ENCODE results near the gene KRTDAP.
"Not testable (repeated sequence)": the region's sequence is repeated elsewhere in the genome, so short reads cannot be mapped to it uniquely, and the experiment has no call there.

The KRTDAP gene

DNA sequence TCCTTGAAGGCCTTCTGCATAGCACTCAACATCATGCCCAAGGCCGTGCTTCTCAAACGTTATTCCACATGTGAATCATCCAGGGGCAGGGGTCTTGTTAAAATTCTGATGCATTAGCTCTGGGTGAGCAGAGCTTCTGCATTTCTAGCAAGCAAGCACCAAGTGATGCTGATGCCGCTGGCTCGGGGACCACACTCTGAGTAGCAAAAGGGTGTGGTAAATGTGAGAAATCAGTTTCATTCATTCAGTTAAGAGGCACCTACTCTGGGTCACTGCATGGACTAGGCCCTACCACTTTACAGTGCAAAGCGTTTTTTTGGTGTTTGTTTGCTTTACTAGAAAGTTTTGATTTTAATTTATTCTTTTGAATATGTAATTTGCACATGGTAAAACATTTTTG, 7.2 kb downstream of the KRTDAP start:
- DNase-seq = no peak

DNA sequence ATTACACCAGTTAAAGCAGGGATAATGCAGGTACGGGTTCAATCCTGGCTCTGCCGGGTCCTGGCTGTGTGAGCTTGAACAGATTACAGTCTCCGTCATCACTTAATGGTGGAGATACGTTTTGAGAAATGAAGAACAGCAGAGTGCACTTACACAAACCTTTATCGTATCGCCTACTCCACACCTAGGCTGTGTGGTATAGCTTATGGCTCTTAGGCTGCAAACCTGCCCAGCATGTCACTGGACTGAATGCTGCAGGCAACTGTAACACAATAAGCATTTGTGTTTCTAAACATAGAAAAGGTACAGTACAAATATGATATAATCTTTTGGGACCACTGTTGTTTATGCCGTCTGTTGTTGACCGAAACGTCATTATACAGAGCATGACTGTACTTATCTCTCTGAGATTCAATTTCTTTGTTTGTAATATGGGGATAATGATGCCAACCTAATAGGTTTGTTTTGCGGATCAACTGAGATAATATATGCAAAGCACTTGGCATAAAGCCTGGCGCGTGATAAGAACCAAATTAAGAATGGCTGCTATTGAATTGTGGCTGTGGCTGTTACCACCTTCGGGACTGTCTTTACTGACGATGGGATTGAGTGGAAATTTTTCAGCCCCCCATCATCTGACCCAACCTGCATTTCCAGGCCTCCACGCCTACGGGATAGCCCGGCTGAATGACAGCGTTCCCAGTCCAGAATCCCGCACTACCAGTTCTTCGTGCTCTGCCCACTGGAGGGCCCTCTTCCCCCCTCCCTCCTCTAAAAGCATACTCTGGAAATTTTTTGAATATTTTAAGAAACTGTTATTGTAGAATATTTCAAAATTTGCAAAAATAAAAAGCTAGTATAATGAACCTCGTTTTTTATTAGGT, 11.2 kb downstream of the KRTDAP start:
- DNase-seq = no peak

DNA sequence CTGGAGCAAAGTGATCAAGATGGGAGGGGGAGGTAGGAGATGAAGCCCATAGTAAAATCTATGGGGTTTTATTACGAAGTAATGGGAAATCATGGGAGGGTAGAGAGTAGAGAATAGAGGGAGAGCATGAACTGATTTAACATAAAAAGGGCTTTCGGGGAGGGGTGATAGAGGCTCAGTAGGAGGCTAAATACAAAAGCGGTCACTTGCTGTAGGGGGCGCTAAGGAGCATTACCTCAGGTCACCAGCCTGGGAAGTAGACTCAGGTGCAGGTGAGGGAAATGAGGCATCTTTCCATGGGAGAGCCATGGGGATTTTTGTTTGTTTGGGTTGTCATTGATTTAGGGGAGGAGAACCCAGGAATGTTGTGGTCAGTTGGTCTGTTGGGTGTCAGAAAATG, 14.1 kb downstream of the KRTDAP start:
- DNase-seq = no peak

DNA sequence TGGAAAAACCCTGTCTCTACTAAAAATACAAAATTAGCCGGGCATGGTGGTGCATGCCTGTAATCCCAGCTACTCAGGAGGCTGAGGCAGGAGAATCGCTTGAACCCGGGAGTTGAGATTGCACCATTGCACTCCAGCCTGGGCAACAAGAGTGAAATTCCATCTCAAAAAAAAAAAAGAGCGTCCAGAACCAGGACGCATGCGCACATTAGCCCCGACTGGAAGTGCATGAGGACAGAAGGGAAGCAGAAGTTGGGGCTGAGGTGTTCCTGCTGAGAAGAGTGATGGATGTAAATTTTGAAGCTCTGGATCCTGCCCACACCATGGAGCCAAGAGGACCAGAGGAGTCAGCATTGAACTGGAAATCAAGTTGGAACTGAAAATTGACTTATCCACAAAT, 15.7 kb downstream of the KRTDAP start:
- not testable (repeated sequence) for DNase-seq

DNA sequence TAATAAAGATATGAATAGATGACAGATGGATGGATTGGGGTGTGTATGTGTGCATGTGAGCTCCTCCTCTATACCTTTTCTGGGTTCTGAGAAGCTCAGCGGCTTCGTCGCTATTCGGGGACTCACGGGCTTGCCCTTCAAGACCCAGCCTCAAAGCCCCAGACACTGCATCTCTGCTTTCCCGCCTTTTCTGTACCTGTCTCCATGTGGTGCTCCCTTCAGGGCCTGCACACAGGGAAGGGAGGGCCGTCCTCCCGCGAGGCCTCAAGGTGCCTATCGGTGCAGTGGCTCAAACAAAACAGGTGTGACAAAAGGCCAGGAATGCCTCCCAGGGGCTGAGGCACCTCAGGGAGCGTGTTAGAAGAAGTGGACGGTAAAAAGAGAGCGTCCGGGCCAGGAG, 16.2 kb downstream of the KRTDAP start:
- DNase-seq = no peak

DNA sequence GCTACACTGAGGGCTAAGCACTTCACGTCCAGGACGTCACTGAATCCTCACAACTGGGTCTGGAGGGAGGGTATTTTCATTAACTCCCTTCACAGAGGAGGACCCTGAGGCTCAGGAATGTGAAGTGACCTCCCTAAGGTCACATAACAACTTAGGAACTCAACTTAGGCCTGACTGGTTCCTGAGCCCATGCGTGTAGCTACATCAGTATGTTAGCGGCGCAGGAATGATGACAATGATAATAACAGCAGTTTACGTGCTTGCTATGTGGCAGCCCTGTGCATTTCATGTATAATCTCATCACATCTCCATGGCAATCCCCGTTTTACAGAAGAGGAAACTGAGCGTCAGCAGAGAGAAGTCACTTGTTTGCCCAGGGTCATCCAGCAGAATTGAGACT, 18.3 kb downstream of the KRTDAP start:
- DNase-seq = no peak

DNA sequence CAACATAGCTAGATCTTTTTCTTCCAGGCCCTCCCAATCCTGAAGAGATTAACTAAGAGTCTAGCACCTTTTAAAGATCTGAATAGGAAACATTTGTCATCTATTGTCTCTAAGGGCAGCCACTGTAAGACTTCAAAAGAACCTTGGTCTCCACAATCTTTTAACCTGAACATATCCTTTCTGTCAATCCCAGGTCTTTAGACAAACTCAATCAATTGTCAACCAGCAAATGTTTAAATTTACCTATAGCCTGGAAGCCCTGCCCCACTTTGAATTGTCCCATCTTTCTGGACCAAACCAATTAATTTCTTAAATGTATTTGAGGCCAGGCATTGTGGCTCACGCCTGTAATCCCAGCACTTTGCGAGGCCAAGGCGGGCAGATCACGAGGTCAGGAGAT, 19.2 kb downstream of the KRTDAP start:
- DNase-seq = not testable (repeated sequence)

DNA sequence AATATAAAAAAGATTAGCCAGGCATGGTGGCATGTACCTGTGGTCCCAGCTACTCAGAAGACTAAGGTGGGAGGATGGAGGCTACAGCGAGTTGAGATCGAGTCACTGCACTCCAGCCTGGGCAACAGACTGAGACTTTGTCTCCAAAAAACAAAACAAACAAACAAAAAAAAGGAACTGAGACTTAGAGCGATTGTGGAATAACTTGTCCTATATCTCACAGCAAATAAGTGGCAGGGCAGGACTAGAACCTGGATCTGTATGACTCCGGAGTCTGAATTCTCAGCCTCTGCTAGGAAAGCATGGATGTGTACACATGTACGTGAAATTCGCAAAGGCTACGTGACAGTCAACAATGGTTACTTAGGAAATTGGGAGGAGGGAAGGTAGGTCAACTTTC, 20.1 kb downstream of the KRTDAP start:
- no peak for DNase-seq

DNA sequence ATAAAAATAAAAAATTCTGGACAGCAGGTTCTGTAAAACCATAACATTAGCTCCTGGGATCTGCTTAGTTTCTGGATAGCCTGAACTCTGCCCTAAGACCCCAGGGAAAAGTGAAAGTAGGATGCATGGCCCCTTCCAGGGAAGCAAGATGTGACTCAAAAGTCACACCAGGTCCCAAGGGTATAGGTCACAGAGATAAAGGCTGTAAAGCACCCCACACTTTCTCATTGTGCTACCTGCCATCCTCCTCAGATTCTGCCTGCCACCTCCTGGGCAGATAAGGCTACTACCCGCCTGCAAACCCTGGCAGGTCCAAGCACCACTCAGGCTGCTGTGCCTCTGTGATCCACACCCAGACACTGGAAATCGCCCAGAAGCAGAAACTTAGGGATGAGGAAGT, 21.6 kb downstream of the KRTDAP start:
- DNase-seq = peak; percentile 67

DNA sequence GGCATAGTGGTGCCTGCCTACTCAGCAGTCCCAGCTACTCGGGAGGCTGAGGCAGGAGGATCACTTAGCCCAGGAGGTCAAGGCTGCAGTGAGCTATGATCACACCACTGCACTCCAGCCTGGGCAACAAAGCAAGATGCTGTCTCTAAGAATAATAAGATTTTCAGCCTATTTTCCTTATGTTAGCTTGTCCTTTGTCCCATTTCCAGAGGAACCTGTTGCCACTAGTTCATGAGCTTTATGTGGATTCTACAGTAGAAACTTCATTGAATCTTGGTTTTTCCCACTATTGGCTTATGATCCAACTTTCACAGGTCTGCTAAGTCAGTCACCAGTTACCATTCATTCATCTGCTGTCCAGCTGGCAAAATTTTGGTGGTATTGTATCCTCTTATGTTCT, 24.0 kb downstream of the KRTDAP start:
- no peak for DNase-seq

DNA sequence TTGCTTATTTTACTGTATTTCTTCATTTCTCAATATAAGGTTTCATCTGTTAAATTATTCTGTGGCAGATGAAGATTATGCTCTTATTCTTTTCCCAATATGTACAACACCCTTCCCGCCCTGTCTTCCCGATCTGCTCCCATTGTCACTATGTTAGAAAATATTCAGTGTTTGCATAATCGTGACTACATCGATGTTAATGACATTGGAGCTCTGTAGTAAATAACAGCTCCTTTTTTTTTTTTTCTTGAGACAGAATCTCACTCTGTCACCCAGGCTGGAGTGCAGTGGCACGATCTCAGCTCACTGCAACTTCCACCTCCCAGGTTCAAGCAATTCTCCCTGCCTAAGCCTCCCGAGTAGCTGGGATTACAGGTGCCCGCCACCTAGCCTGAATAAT, 27.3 kb downstream of the KRTDAP start:
- DNase-seq = not testable (repeated sequence)

DNA sequence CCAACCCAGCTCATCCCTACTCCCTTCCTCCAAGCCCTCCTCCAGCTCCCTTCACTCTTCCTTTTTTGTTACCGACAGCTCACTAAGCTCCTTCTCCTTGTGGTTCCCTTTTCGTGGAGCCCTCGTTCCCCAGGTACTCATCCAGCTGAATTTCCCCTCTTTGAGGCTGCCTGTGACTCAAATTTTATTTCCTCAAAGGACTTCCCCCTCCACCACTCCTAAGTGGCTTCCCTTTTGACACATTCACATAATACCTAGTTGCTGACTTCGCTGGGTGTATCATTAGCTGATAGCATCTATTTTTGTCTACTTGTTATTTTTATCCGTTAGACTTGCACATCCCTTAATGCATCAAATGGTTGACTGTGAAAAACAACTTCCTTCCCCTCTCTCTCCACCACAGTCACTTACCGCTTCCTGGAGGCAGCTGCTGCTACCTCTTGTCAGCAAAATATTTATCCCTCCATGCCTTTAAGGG, 27.7 kb downstream of the KRTDAP start:
- DNase-seq = no peak

DNA sequence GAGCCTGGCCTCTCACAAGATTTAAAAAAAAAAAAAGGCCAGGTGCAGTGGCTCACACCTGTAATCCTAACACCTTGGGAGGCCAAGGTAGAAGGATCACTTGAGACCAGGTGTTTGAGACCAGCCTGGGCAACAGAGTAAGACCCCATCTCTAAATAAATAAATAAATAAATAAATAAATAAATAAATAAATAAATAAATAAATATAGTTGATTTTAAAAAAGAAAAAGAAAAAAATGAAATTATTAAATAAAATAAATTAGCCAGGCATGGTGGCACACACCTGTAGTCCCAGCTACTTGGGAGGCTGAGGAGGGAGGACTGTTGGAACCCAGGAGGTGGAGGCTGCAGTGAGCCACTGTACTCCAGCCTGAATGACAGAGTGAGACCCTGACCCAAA, 28.5 kb downstream of the KRTDAP start:
- DNase-seq = not testable (repeated sequence)

DNA sequence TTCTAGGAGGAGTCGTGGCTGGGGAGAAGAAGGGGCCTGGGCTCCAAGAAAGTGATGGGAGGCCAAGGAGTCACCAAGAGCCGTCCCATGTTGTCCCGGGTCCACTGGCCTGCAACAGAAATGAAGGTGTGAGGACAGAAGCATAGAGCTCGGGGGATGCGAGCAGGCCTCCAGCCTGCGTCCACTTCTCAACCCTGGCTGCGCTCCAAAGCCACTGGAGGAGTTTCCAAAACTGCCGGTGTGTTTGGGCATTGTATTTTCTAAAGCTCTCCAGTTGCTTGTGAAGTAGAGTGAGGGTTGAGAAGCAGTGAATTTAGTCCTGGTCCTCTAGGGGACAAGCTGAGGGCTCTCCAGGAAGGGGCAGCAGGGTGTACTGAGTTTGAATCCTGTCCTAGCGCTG, 29.2 kb downstream of the KRTDAP start:
- no peak for DNase-seq

DNA sequence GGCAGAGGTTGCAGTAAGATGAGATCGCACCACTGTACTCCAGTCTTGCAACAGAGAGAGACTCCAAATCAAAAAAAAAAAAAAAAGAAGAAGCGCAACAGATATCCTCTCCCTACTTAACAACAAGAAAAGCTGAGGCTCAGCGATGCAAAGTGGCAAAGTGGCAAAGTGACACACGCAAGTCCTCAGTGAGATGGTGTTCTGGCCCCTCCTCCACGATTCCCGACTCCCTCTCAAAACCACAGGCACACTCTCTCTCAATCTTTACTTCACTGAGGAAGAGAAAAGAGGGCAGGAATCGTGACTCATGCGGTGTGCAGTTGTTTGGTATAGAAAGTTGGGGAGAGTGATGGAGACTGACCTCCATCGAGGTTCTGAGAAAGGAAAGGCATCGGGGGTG, 29.7 kb downstream of the KRTDAP start:
- DNase-seq = no peak

DNA sequence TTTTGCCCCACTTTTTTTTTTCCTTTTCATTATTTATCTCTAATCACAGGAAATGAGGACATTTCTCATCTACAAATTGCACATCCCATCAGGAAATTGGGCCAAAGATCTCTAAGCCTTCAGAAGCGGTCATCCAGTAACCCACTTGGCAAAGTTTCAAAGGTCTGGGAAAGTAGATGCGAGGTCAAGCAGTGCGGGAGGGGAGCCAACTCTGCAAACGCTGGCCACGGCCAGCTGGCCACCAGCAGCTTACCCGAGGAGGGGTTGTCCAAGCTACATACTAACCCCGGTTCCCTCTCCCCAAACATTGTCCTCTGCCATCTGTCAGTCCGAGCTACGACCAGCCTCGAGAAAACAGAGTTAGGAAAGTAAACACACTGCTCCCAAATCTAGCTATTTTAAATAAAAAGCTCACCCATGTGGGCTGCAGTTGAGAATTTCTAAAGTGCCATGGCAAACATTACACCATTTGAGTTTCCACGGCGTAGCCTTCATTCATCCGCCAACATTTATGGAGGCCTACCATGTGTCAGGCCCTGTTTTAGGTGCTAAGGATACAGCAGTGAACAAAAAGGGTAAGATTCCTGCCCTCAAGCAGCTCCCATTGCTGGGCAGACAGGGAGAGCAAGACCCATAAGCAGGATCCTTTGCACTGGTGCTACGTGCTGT, 30.7 kb downstream of the KRTDAP start:
- no peak for DNase-seq

DNA sequence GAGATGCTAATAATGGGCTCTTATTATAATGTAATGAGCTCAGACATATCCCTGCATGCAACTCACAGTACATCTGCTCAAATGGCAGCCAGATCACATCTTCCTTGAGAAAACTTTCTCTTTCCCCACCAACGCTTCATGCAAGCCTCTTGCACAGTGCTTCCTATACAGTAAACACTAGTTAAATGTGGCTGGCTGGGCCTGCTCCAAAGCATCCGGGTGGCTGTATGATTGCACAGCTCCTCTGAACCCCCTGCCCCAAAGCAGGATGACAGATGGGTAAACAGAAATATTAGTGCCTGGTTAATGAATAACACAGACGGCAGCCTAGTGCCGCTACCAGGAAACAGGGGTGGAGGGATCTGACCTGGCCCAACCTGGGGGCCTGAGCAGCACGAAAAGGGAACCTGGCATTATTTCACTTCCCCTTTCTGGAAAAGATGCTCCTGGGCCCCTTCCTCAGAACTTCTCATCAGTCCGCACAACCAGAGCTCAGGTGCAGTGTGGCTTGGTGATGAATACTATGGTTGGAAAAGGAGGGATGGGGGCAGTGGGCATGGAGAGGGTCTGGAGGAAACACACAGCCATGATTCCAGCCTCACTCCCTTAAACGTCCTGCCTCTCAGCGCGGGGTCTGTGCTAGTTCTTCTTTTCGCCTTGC, 31.4 kb downstream of the KRTDAP start:
- no peak for DNase-seq

DNA sequence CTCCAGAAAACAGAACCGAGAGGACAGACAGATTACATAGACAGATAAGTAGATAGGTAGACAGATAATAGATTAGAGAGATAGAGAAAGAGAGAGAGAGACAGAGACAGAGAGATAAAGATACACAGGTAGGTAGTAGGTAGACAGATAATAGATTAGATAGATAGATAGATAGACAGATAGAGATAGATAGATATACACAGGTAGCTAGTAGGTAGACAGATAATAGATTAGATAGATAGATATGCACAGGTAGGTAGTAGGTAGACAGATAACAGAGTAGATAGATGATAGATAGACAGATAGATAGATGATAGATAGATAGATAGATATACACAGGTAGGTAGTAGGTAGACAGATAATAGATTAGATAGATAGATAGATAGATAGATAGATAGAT, 32.1 kb downstream of the KRTDAP start:
- no peak for DNase-seq

DNA sequence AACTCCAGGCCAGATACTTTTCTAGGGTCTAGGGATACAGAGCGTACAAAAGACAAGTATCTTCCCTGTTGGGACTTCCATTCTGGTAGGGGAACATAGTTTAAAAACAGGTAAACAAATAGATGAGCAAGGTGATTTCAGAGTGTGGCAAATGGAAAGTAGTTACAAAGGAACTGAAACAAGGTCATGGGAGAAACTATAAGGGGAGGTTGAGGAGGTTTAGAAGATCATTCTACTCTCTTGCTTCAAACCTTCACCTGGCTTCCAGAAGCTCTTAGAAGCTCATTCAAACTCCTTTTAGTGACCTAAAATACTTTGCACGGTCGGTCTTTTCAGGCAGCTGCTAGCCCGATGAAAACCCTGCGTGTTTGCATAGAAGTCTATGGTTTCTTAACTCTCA, 33.1 kb downstream of the KRTDAP start:
- DNase-seq = no peak

DNA sequence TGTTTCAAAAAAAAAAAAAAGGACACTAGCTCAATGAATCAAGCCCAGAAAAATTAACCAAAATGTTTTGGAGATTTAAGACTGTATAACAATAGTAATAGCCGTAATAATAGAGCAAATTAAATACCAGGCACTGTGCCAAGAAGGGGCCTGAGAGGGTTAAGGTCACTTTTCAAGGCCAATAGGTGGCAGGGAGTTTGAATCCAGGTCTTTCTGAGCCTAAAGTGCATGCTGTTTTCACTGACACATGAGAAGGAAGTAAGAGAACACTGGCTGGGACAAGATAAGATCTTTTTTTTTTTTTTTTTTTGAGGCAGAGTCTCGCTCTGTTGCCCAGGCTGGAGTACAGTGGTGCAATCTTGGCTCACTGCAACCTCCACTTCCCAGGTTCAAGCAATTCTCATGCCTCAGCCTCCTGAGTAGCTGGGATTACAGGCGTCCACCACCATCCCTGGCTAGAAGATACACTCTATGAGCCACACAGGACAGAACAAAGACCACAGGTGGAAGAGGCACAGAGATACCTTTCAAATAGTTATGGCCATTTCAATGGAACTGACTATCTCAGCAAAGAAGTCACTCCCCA, 34.6 kb downstream of the KRTDAP start:
- no peak for DNase-seq

DNA sequence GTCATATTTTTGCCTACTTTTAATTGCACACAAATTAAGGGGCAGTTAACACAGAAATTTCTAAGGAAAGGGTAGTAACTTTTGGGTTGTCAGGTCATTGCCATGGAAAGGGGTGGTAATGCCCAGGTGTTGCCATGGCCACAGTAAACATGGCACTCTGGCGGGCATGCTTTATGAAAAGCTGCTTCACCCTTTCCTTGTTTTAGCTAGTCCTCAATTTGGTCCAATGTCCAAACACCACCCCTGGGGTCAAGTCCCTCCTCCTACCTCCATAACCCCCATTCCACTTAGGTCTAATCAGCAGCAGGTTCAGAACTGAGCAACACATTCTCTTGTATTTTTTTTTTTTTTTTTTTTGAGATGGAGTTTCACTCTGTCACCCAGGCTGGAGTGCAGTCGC, 35.6 kb downstream of the KRTDAP start:
- no peak for DNase-seq

DNA sequence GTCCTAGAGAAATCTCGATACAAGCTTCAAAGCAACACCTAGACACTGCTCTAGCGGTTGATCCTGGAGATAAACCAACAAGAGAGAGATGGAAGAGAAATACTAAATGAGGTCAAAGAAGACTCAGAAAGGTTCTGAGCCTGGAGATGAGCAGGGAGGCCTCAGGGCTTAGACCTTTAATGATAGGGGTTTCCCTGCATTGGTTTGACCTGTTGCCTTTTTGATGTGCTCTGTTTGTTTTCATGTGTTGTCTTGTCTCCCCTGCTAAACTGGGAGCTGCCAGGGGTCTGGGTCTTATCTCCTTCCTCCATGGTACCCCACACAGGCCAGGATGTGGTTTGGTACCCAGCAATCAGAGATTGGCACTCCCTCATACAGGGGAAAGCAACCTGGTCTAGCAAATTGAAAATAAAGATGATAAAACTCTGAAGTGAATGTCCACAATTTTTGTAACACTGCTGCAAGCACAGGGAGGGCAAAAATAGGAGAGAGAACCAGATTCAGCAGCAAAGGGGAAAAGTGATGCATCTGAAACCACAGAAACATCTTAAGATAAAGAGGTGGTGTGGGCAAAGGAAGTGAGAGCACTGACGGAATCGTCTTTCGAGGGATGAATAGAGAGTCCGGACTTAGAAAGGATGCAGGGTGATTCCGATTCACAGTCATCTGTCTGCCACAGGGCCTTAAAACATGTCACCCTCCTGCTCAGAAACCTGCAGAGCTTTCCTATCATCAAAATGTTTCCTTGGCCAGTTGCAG, 38.7 kb downstream of the KRTDAP start:
- DNase-seq = no peak
